Measurements from ENCODE around the gene PKD2.
A peak's percentile ranks its signal among the peaks of the same experiment; 100 is the strongest.

Gene PKD2

GRCh38 chr4:88005946-88006345 lies 1.5 kb upstream of the PKD2 start:
- no peak for DNase-seq
- Histone ChIP-seq H3K27me3 (replicated peaks; ENCODE audit: control insufficient read depth, insufficient read depth, low read length, poor library complexity, severe bottlenecking) (no peaks in the 10 kb centered on the region), H3K9me3 (ENCODE audit: control insufficient read depth, low read length) (no peaks in the 10 kb centered on the region), H3K4me1 (ENCODE audit: control insufficient read depth, insufficient read depth, low read length, poor library complexity, severe bottlenecking) (no peaks in the 10 kb centered on the region), H3K27ac (ENCODE audit: insufficient read depth, low read length, poor library complexity, severe bottlenecking) (no peak overlapping the region), H3K4me3 (ENCODE audit: insufficient read depth, low read depth, low read length, poor library complexity, severe bottlenecking) (no peak overlapping the region), H3K36me3 (ENCODE audit: control insufficient read depth, insufficient read depth, low read length) (no peaks in the 10 kb centered on the region)

DNA sequence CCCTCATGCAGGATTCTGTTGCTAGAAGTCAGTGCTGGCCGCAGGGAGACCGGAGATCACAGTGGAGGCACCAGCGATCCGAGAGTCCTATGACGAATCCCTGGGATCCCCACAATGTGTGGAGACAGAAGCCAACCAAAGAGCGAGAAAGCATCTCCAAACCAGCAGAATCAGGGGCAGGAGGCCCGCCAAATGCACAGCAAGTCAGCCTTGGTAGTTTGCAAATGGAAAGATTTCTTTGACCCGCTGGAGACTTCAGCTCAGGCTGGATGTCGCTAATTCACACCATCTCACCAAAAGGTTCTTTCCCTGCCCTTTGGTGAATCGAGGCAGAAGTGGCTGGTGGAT lies 505 bp upstream of the PKD2 start:
- Histone ChIP-seq H3K9me3 (ENCODE audit: control insufficient read depth, low read length) (no peaks in the 10 kb centered on the region), H3K36me3 (ENCODE audit: control insufficient read depth, insufficient read depth, low read length) (no peaks in the 10 kb centered on the region), H3K27me3 (replicated peaks; ENCODE audit: control insufficient read depth, insufficient read depth, low read length, poor library complexity, severe bottlenecking) (no peaks in the 10 kb centered on the region), H3K4me3 (ENCODE audit: insufficient read depth, low read depth, low read length, poor library complexity, severe bottlenecking) (peak overlapping the region; percentile 47), H3K4me1 (ENCODE audit: control insufficient read depth, insufficient read depth, low read length, poor library complexity, severe bottlenecking) (no peaks in the 10 kb centered on the region), H3K27ac (ENCODE audit: insufficient read depth, low read length, poor library complexity, severe bottlenecking) (no peak overlapping the region)
- no peak for DNase-seq

DNA sequence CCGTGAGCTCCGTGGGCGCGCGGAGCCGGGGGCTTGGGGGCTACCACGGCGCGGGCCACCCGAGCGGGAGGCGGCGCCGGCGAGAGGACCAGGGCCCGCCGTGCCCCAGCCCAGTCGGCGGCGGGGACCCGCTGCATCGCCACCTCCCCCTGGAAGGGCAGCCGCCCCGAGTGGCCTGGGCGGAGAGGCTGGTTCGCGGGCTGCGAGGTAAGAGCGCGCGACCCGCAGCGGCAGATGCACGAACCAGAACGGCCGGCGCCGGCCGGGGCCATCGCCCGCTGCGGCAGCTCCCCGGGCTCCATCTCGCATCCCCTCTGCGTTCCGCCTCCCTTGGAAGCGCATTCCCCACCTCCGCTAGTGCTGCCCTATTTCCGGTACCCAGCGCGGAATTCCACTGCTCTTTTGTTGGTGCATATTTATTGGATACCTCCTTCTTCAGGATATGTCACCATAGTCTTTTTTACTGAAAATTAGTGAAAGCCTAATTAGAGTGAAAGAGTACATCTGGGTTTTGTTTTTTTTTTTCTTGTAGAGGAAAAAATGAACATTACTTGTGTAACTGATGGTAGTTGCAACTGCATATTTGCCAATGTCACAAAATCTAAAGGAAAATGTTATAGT lies 797 bp downstream of the PKD2 start:
- no peaks in the 10 kb centered on the region for H3K27me3 ChIP-seq (replicated peaks; ENCODE audit: control insufficient read depth, insufficient read depth, low read length, poor library complexity, severe bottlenecking)
- peak overlapping the region; percentile 74 for H3K4me3 ChIP-seq (ENCODE audit: insufficient read depth, low read depth, low read length, poor library complexity, severe bottlenecking)
- no peaks in the 10 kb centered on the region for H3K9me3 ChIP-seq (ENCODE audit: control insufficient read depth, low read length)
- no peaks in the 10 kb centered on the region for H3K4me1 ChIP-seq (ENCODE audit: control insufficient read depth, insufficient read depth, low read length, poor library complexity, severe bottlenecking)
- H3K27ac ChIP-seq (ENCODE audit: insufficient read depth, low read length, poor library complexity, severe bottlenecking), result no peak overlapping the region
- no peaks in the 10 kb centered on the region for H3K36me3 ChIP-seq (ENCODE audit: control insufficient read depth, insufficient read depth, low read length)
- peak in 1 of 3 donors; percentile 0 for DNase-seq

DNA sequence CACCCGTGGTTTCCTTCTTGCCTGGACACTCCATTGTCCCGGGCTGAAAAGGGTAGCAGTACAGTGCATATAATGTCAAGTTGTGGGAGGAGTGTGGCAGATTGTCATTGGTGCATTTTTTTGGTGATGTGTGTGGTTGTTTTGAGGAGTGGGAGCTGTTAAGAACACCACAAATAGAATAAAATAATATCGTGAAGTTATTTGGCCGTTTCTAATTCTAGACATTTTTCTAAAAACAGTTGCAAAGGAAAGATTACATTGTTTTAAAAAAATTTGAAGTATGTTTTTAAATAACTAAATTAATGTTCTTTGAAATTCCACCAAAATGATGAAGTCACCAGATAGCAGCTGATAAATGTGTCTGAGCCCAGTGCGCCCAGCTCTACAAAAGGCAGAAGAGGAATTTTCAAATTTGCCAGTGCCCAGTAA lies 1.3 kb downstream of the PKD2 start:
- Histone ChIP-seq H3K27ac (ENCODE audit: insufficient read depth, low read length, poor library complexity, severe bottlenecking) (no peak overlapping the region), H3K9me3 (ENCODE audit: control insufficient read depth, low read length) (no peaks in the 10 kb centered on the region), H3K4me1 (ENCODE audit: control insufficient read depth, insufficient read depth, low read length, poor library complexity, severe bottlenecking) (no peaks in the 10 kb centered on the region), H3K36me3 (ENCODE audit: control insufficient read depth, insufficient read depth, low read length) (no peaks in the 10 kb centered on the region), H3K4me3 (ENCODE audit: insufficient read depth, low read depth, low read length, poor library complexity, severe bottlenecking) (peak overlapping the region; percentile 74), H3K27me3 (replicated peaks; ENCODE audit: control insufficient read depth, insufficient read depth, low read length, poor library complexity, severe bottlenecking) (no peaks in the 10 kb centered on the region)
- no peak for DNase-seq

- no peak overlapping the region for H3K27ac ChIP-seq (ENCODE audit: insufficient read depth, low read length, poor library complexity, severe bottlenecking)
- H3K4me1 ChIP-seq (ENCODE audit: control insufficient read depth, insufficient read depth, low read length, poor library complexity, severe bottlenecking), result no peaks in the 10 kb centered on the region
- no peaks in the 10 kb centered on the region for H3K27me3 ChIP-seq (replicated peaks; ENCODE audit: control insufficient read depth, insufficient read depth, low read length, poor library complexity, severe bottlenecking)
- H3K4me3 ChIP-seq (ENCODE audit: insufficient read depth, low read depth, low read length, poor library complexity, severe bottlenecking), result no peak overlapping the region
- DNase-seq, result no peak
- no peaks in the 10 kb centered on the region for H3K9me3 ChIP-seq (ENCODE audit: control insufficient read depth, low read length)
- no peaks in the 10 kb centered on the region for H3K36me3 ChIP-seq (ENCODE audit: control insufficient read depth, insufficient read depth, low read length)
Observed at GRCh38 chr4:88009871-88010270, 2.4 kb downstream of the PKD2 start.

DNA sequence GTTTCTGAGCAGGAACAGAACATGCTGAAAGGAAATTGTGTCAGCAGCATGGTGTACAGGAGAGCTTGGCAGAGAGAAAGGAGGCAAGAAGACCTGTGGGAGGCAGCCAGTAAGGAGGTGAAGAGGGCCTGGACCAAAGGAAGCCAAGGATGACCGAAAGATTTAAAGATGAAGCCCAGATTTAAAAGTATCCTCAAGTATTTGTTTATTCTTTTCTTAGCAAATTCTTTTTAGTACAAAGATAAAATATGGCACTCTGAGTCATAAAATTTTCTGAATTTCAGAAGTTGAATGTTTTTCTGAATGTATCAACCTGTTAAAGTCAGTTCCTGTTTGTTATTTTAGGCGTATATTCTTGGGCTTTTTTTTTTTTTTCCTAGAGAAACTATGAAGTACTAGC lies 3.5 kb downstream of the PKD2 start:
- Histone ChIP-seq H3K27ac (ENCODE audit: insufficient read depth, low read length, poor library complexity, severe bottlenecking) (no peak overlapping the region), H3K27me3 (replicated peaks; ENCODE audit: control insufficient read depth, insufficient read depth, low read length, poor library complexity, severe bottlenecking) (no peaks in the 10 kb centered on the region), H3K9me3 (ENCODE audit: control insufficient read depth, low read length) (no peaks in the 10 kb centered on the region), H3K36me3 (ENCODE audit: control insufficient read depth, insufficient read depth, low read length) (no peaks in the 10 kb centered on the region), H3K4me3 (ENCODE audit: insufficient read depth, low read depth, low read length, poor library complexity, severe bottlenecking) (no peak overlapping the region), H3K4me1 (ENCODE audit: control insufficient read depth, insufficient read depth, low read length, poor library complexity, severe bottlenecking) (no peaks in the 10 kb centered on the region)
- no peak for DNase-seq

DNA sequence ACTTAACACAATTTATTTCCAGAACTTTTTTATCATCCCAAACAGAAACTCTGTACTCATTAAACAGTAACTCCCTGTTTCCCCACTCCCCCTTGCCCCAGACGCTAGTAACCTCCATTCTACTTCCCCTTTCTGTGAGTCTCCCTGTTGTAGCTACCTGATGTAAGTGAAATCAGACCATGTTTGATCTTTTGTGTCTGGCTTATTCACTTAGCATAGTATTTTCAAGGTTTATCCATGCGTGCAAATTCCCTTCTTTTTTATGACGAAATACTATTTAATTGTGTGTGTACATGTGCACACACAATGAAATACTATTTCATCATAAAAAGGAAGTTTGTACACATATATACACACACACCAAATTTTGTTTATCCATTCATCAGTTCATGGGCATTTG lies 5.2 kb downstream of the PKD2 start:
- no peak overlapping the region for H3K27ac ChIP-seq (ENCODE audit: insufficient read depth, low read length, poor library complexity, severe bottlenecking)
- no peaks in the 10 kb centered on the region for H3K36me3 ChIP-seq (ENCODE audit: control insufficient read depth, insufficient read depth, low read length)
- H3K4me1 ChIP-seq (ENCODE audit: control insufficient read depth, insufficient read depth, low read length, poor library complexity, severe bottlenecking), result no peaks in the 10 kb centered on the region
- H3K27me3 ChIP-seq (replicated peaks; ENCODE audit: control insufficient read depth, insufficient read depth, low read length, poor library complexity, severe bottlenecking), result no peaks in the 10 kb centered on the region
- no peak overlapping the region for H3K4me3 ChIP-seq (ENCODE audit: insufficient read depth, low read depth, low read length, poor library complexity, severe bottlenecking)
- H3K9me3 ChIP-seq (ENCODE audit: control insufficient read depth, low read length), result no peaks in the 10 kb centered on the region
- DNase-seq, result no peak

DNA sequence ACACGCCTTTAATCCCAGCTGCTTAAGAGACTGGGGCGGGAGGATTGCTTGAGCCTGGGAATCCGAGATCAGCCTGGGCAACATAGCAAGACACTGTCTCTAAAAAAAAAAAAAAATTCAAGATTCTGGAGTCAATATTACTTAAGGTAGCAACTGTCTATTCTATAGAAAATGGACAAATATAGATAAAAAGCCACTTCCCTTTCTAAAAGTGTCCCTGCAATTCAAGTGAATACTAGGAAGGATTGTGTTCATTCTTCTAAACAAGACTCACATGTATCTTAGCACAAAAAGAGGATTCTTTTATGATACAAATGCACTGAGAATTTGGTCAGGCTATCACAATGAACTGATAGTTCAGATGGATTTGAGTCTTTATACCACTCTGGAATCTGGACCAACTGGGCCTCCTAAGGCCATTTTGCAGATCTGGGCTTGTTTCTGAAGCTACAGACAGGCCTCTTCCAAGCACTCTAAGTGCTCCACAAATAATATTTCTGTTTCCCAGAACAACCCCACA lies 7.0 kb downstream of the PKD2 start:
- no peak overlapping the region for H3K4me3 ChIP-seq (ENCODE audit: insufficient read depth, low read depth, low read length, poor library complexity, severe bottlenecking)
- no peak overlapping the region for H3K27ac ChIP-seq (ENCODE audit: insufficient read depth, low read length, poor library complexity, severe bottlenecking)
- no peaks in the 10 kb centered on the region for H3K36me3 ChIP-seq (ENCODE audit: control insufficient read depth, insufficient read depth, low read length)
- H3K9me3 ChIP-seq (ENCODE audit: control insufficient read depth, low read length), result no peaks in the 10 kb centered on the region
- no peaks in the 10 kb centered on the region for H3K4me1 ChIP-seq (ENCODE audit: control insufficient read depth, insufficient read depth, low read length, poor library complexity, severe bottlenecking)
- H3K27me3 ChIP-seq (replicated peaks; ENCODE audit: control insufficient read depth, insufficient read depth, low read length, poor library complexity, severe bottlenecking), result no peaks in the 10 kb centered on the region
- no peak for DNase-seq

DNA sequence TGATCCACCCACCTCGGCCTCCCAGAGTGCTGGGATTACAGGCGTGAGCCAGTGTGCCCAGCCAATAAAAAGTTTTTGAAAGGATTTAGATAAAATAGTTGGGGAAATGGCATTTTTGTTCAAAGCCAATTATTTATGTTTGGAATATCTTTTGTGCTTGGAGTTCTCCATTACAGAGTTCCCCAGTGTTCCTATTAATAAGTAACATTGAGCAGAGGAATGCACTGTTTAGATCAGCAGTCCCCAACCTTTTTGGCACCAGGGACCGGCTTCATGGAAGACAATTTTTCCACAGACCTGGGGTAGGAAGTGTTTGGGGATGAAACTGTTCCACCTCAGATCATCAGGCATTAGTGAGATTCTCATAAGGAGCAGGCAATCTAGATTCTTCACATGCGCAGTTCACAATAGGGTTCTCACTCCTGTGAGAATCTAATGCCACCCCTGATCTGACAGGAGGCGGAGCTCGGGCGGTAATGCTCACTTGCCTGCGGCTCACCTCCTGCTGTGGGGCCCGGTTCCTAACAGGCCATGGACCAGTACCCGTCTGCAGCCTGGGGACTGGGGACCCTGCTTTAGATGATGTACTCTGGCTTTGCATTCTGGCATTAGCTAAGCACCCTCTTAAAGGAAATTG lies 8.3 kb downstream of the PKD2 start:
- Histone ChIP-seq H3K4me3 (ENCODE audit: insufficient read depth, low read depth, low read length, poor library complexity, severe bottlenecking) (no peak overlapping the region), H3K27me3 (replicated peaks; ENCODE audit: control insufficient read depth, insufficient read depth, low read length, poor library complexity, severe bottlenecking) (no peaks in the 10 kb centered on the region), H3K9me3 (ENCODE audit: control insufficient read depth, low read length) (no peaks in the 10 kb centered on the region), H3K4me1 (ENCODE audit: control insufficient read depth, insufficient read depth, low read length, poor library complexity, severe bottlenecking) (no peaks in the 10 kb centered on the region), H3K27ac (ENCODE audit: insufficient read depth, low read length, poor library complexity, severe bottlenecking) (no peak overlapping the region), H3K36me3 (ENCODE audit: control insufficient read depth, insufficient read depth, low read length) (no peaks in the 10 kb centered on the region)
- no peak for DNase-seq

GRCh38 chr4:88017516-88018297 lies 10.3 kb downstream of the PKD2 start:
- H3K27ac ChIP-seq (ENCODE audit: insufficient read depth, low read length, poor library complexity, severe bottlenecking), result no peak overlapping the region
- no peak for DNase-seq
- H3K36me3 ChIP-seq (ENCODE audit: control insufficient read depth, insufficient read depth, low read length), result peaks cover 6% of the 10 kb centered on the region
- no peaks in the 10 kb centered on the region for H3K27me3 ChIP-seq (replicated peaks; ENCODE audit: control insufficient read depth, insufficient read depth, low read length, poor library complexity, severe bottlenecking)
- H3K4me3 ChIP-seq (ENCODE audit: insufficient read depth, low read depth, low read length, poor library complexity, severe bottlenecking), result no peak overlapping the region
- H3K9me3 ChIP-seq (ENCODE audit: control insufficient read depth, low read length), result no peaks in the 10 kb centered on the region
- H3K4me1 ChIP-seq (ENCODE audit: control insufficient read depth, insufficient read depth, low read length, poor library complexity, severe bottlenecking), result no peaks in the 10 kb centered on the region

Data from effector memory CD4-positive, alpha-beta T cell (primary cell).